GM12891 (cell line): ENCODE data around the gene FUS.

Source experiments
- POLR2A ChIP-seq: IDR thresholded peaks from 2 replicates; pipeline ENCODE4 v1.6.1; 2011; ENCODE audit warnings: low read depth, low read length, control low read depth
- POLR2AphosphoS5 ChIP-seq: IDR thresholded peaks from 2 replicates; pipeline ENCODE4 v1.6.1; 2011; ENCODE audit warnings: low read depth, low read length, control low read depth
- SPI1 ChIP-seq: IDR thresholded peaks from 2 replicates; pipeline ENCODE4 v1.6.1; 2011; ENCODE audit warnings: low read depth, low read length, control low read depth
- TAF1 ChIP-seq: IDR thresholded peaks from 2 replicates; pipeline ENCODE4 v1.6.1; 2011; ENCODE audit warnings: low read depth, low read length, control low read depth

- no peak for TF ChIP-seq POLR2AphosphoS5
- no peak for TF ChIP-seq POLR2A
- TF ChIP-seq SPI1: peak; percentile 28
- TF ChIP-seq TAF1: no peak
Observed at GRCh38 chr16:31213877-31214707, 34.2 kb downstream of the FUS start, which contains the start of gene TRIM72.
